Ramos (cell line): ENCODE results near the gene EMILIN3.

Experiments
- in situ Hi-C: fragments of 300-500 bp; cut with MboI; formaldehyde crosslinking; loops from one replicate; pipeline ENCODE4 v1.14.3; 2022; ENCODE audit warnings: low sequenced_read_pairs; ENCODE audit not compliant: unreplicated experiment

The EMILIN3 gene, protein sequence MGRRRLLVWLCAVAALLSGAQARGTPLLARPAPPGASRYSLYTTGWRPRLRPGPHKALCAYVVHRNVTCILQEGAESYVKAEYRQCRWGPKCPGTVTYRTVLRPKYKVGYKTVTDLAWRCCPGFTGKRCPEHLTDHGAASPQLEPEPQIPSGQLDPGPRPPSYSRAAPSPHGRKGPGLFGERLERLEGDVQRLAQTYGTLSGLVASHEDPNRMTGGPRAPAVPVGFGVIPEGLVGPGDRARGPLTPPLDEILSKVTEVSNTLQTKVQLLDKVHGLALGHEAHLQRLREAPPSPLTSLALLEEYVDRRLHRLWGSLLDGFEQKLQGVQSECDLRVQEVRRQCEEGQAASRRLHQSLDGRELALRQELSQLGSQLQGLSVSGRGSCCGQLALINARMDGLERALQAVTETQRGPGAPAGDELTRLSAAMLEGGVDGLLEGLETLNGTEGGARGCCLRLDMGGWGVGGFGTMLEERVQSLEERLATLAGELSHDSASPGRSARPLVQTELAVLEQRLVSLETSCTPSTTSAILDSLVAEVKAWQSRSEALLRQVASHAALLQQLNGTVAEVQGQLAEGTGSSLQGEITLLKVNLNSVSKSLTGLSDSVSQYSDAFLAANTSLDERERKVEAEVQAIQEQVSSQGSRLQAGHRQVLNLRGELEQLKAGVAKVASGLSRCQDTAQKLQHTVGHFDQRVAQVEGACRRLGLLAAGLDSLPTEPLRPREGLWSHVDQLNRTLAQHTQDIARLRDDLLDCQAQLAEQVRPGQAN

GRCh38 chr20:41366546-41367392, at the start of gene EMILIN3:
EMILIN3 (minus strand) TSS chr20:41366818; CDS start chr20:41366634, 184 bp downstream.
- in situ Hi-C loops = no loop called here

DNA sequence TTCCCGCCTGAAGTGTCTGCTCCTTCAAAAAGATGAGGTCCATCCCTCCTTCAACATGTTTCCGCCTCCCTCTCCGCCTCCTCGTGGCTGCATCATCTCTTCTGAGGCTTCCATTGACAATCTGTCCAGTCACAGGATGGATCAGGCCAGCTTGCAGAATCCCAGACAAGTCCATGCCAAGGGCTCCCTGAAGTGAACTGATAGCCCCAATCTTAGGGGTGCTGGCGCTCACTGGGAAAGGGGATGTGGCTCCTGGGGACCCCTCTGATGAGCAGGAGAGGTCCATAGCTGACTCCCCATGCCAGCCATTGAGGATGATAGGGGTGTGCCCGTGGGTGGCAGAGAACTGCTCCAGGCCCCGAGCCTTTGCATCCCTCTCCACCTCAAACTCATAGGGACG, 48.6 kb upstream of the EMILIN3 start:
- in situ Hi-C loops = no loop called here

DNA sequence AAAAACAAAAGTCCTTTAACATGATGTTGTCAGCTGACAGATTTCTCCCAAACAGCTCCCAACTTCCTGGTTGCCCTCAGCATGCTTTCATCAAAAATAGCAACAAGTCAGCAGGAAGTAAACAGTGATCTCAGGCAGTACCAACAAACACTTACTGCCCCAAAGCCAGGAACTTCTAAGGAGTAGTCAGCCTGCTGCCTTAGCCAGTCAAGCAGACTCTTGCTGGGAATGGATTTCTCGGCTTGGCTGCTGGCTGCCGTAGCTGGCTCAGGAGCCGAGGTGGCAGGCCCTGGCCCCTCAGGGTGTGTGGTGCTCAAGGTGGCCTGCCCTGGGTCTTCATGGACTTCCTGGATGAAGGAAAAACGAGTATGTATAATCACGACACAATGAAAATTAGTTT, 46.6 kb upstream of the EMILIN3 start:
- in situ Hi-C loops = no loop called here

DNA sequence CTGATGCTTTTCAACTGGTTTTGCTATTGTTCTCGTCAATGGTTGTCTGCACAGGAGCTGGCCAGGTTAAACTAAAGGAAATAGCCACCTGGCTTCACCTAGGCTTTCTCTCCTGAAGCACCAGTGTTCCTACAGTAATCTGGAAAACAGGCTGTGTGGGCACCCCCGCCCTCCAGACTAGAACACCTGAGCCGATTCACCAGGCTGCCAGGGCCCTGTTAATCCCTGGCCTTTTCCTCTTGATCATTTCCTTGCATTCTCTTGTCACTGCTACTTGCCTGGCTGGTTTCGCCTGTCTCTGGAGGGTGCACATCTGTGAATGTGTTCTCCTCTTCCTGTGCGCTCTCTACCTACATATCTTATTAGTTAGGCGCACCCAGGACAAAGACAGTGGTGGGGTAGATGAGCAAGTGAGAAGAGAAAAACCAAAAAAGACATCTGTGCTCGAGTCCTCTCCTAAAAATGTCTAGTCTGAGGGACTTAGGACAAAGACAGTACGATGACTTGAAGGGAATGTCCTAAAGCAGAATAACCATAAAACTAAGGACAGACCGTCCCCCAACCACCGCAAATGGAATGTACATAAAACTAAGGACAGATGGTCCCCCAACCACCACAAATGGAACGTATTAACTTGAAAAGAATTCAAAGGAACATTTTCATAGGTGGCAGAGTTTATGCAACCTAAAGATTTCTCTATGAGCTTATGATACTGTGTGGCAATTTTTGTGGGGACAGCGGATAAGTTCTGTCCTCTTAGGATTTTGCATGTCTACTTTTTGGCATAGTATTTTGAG, 45.9 kb upstream of the EMILIN3 start:
- in situ Hi-C loops = no loop called here

DNA sequence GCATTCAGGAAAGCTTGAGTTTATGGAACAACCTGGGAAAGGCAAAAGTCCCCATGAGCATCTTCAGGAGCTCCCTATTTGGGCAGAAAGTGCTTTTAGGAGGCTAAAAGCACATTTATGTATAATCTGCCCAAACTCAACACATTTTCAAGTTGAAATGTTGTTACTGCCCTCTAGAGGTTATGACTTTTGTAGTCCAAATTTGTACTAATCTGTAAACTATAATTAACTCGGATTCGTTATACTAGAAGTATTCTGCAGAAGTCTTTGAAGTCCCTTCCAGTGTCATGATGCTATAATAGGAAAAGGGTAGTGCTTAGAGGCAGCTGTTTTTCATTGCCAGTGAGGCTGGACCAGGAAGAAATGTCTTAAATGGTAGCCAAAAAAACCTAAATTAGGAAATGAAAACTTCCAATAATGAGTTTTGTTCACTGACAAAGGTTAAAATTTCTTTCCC, 44.8 kb upstream of the EMILIN3 start:
- in situ Hi-C loops = no loop called here

GRCh38 chr20:41408986-41409385, 42.4 kb upstream of the EMILIN3 start:
- in situ Hi-C loops = no loop called here

- in situ Hi-C loops = no loop called here
These were observed 41.7 kb upstream of the EMILIN3 start for GRCh38 chr20:41408156-41408794.

GRCh38 chr20:41407607-41408006, 41.0 kb upstream of the EMILIN3 start:
- in situ Hi-C loops = no loop called here

GRCh38 chr20:41406896-41407444, 40.4 kb upstream of the EMILIN3 start:
- in situ Hi-C loops = no loop called here

GRCh38 chr20:41406353-41406752, 39.7 kb upstream of the EMILIN3 start:
- in situ Hi-C loops = no loop called here

DNA sequence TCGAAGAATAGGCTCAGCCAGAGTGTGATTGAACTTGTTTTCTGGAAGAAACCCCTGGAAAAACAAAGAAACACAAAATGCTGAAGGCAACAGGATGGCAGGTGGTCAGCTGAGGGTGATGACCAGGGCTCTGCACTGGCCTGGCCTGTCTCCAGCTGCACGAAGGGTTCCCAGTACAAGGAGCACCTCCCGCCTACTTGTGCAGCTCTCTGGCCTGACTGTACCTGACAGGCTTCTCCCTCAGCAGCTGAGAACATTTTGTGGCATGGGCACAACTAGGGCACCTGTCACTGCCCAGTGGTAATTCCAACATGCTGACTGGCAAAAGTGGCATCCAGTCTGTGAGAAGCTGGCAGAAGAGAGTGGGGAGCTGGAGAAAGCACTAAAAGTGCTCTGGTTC, 38.8 kb upstream of the EMILIN3 start:
- in situ Hi-C loops = no loop called here

- in situ Hi-C loops = no loop called here
These were observed 37.0 kb upstream of the EMILIN3 start for GRCh38 chr20:41403604-41404003.

DNA sequence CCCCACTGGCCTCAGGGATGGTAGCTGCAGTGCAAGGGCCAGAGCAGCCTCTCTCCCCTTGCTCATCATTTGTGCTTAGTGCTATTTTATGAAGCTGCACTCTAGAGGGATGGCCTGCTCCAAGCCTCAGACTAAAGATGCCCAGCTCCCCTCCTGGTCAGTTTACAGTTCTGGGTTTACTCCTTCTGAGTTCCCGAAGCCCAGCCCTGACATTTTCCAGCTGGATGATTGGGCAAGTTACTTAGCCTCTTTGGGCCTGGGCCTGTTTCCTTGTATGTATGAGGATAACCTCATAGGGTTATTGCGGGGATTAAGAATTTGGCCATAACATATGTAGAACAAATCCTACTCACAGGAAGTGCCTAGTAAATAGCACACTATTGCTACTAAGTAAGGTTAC, 31.8 kb upstream of the EMILIN3 start:
- in situ Hi-C loops = no loop called here

GRCh38 chr20:41395667-41396664, 29.3 kb upstream of the EMILIN3 start:
- in situ Hi-C loops = no loop called here

DNA sequence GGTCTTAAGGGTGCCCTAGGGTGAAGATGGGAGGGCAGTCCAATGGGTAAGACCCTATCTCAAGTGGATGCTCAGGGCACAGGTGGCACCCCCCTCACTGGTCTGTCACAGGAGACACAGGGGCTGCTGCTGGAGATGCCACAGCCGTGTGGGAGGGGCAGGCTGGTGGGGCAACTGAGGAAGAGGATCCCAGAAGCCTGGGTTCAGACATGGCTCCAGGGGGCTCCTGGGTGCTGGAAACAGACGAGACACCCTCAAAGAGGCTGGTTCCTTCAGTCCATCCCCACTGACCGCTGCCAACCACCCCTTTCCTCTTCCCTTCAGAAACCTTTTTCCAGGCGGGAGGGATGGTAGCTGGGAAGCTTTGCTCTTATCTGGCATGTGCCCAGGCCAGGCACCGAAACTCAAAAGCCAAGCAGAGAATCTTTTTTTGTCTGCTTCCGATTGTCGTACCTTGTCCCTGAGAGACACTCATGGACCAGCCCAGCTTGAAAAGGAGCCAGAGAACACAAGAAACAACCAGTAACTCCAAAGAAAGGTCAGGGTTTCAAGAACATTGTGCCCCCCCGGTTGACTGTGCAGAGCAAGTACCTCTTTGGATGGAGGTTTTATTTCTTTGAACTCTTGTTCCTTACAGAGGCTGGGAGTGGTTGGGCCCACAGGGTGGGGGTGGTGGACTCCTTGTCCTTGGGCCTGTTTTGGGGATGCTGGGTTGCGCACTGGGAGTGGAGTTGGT, 28.5 kb upstream of the EMILIN3 start:
- in situ Hi-C loops = no loop called here

DNA sequence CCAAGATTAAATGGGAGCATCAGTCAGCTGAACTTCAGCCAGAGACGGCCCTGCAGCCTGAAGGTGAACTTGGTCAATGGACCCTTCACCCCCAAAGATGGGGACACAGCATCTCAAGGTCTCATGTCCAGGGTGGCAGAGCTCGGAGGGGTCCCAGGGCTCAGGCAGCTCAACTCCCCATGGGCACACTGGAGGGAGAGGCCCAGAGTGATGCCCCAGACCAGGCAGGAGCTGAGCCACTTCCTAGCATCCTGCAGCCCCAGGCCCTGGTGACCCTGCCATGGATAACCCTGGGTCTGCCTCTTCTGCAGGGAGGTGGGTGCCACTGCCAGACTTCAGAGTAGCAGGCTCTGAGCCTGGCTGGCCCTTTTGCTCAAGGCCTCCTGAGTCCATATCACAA, 27.5 kb upstream of the EMILIN3 start:
- in situ Hi-C loops = no loop called here

- in situ Hi-C loops = no loop called here
These were observed 27.1 kb upstream of the EMILIN3 start for GRCh38 chr20:41393705-41394066.
